ENCODE data around the gene VRK1.

VRK1 gene

GRCh38 chr14:96783915-96784224 lies 13.3 kb upstream of the VRK1 start:
- peak; percentile 10 for DNase-seq (ENCODE audit: low read depth)
- H3K4me3 ChIP-seq (ENCODE audit: control insufficient read depth, low read depth, low read length), result no peak overlapping the region
- no peak for TF ChIP-seq CTCF (conservative IDR thresholded peaks at IDR 0.05; ENCODE audit: control insufficient read depth, insufficient read depth, low read depth, low read length)

- no peak for TF ChIP-seq CTCF (conservative IDR thresholded peaks at IDR 0.05; ENCODE audit: control insufficient read depth, insufficient read depth, low read depth, low read length)
- H3K4me3 ChIP-seq (ENCODE audit: control insufficient read depth, low read depth, low read length), result no peak overlapping the region
- DNase-seq (ENCODE audit: low read depth), result no peak
Observed at GRCh38 chr14:96790186-96790585, 7.0 kb upstream of the VRK1 start.

GRCh38 chr14:96790706-96791105 lies 6.5 kb upstream of the VRK1 start:
- DNase-seq (ENCODE audit: low read depth), result no peak
- H3K4me3 ChIP-seq (ENCODE audit: control insufficient read depth, low read depth, low read length), result no peak overlapping the region
- no peak for TF ChIP-seq CTCF (conservative IDR thresholded peaks at IDR 0.05; ENCODE audit: control insufficient read depth, insufficient read depth, low read depth, low read length)

- no peak for TF ChIP-seq CTCF (conservative IDR thresholded peaks at IDR 0.05; ENCODE audit: control insufficient read depth, insufficient read depth, low read depth, low read length)
- H3K4me3 ChIP-seq (ENCODE audit: control insufficient read depth, low read depth, low read length), result no peak overlapping the region
- DNase-seq (ENCODE audit: low read depth), result peak; percentile 16
Observed at GRCh38 chr14:96792003-96792402, 5.2 kb upstream of the VRK1 start.

GRCh38 chr14:96792591-96792990 lies 4.6 kb upstream of the VRK1 start:
- no peak for DNase-seq (ENCODE audit: low read depth)
- no peak overlapping the region for H3K4me3 ChIP-seq (ENCODE audit: control insufficient read depth, low read depth, low read length)
- no peak for TF ChIP-seq CTCF (conservative IDR thresholded peaks at IDR 0.05; ENCODE audit: control insufficient read depth, insufficient read depth, low read depth, low read length)

- no peak overlapping the region for H3K4me3 ChIP-seq (ENCODE audit: control insufficient read depth, low read depth, low read length)
- DNase-seq (ENCODE audit: low read depth), result peak; percentile 28
- TF ChIP-seq CTCF (conservative IDR thresholded peaks at IDR 0.05; ENCODE audit: control insufficient read depth, insufficient read depth, low read depth, low read length), result no peak
Observed at GRCh38 chr14:96793547-96793946, 3.6 kb upstream of the VRK1 start.

- no peak overlapping the region for H3K4me3 ChIP-seq (ENCODE audit: control insufficient read depth, low read depth, low read length)
- DNase-seq (ENCODE audit: low read depth), result no peak
- no peak for TF ChIP-seq CTCF (conservative IDR thresholded peaks at IDR 0.05; ENCODE audit: control insufficient read depth, insufficient read depth, low read depth, low read length)
Observed at GRCh38 chr14:96795109-96795828, 1.9 kb upstream of the VRK1 start.

Data from fibroblast of mammary gland (primary cell).